Nephron progenitor cell (in vitro differentiated cells): ENCODE results near the gene FADS1.

Experiments
- DNase-seq: peaks from one replicate; pipeline ENCODE4 v3.0.0; 2021
- H3K27ac Mint-ChIP-seq: 2 replicates; pipeline ENCODE4 v1.8.0; 2021; ENCODE audit warnings: mild to moderate bottlenecking, moderate library complexity, mixed read lengths
- H3K27me3 Mint-ChIP-seq: 2 replicates; pipeline ENCODE4 v1.8.0; 2021; ENCODE audit warnings: mild to moderate bottlenecking, low read depth, mixed read lengths; ENCODE audit not compliant: poor library complexity
- H3K36me3 Mint-ChIP-seq: 2 replicates; pipeline ENCODE4 v1.8.0; 2021; ENCODE audit warnings: low read depth, mixed read lengths
- H3K4me1 Mint-ChIP-seq: 2 replicates; pipeline ENCODE4 v1.8.0; 2021; ENCODE audit warnings: mixed read lengths
- H3K4me3 Mint-ChIP-seq: 2 replicates; pipeline ENCODE4 v1.8.0; 2021; ENCODE audit warnings: mild to moderate bottlenecking, moderate library complexity, mixed read lengths
- H3K9me3 Mint-ChIP-seq: 2 replicates; pipeline ENCODE4 v1.8.0; 2021; ENCODE audit warnings: mild to moderate bottlenecking, moderate library complexity, mixed read lengths
- TF ChIP-seq, protein P1 (sequence below): fragments of 200-600 bp; sonication (generic); IDR thresholded peaks from 2 replicates; pipeline ENCODE4 v1.5.0; 2021; ENCODE audit warnings: antibody characterized with exemption

FADS1 gene

GRCh38 chr11:61840371-61840770, 23.6 kb upstream of the FADS1 start:
- peak overlapping the region; percentile 36 for H3K27ac Mint-ChIP-seq
- H3K4me3 Mint-ChIP-seq = no peak overlapping the region
- no peaks in the 10 kb centered on the region for H3K9me3 Mint-ChIP-seq
- peaks cover 80% of the 10 kb centered on the region for H3K36me3 Mint-ChIP-seq
- H3K4me1 Mint-ChIP-seq = peaks cover 15% of the 10 kb centered on the region
- no peak for DNase-seq
- no peaks in the 10 kb centered on the region for H3K27me3 Mint-ChIP-seq
- TF ChIP-seq, protein P1, sequence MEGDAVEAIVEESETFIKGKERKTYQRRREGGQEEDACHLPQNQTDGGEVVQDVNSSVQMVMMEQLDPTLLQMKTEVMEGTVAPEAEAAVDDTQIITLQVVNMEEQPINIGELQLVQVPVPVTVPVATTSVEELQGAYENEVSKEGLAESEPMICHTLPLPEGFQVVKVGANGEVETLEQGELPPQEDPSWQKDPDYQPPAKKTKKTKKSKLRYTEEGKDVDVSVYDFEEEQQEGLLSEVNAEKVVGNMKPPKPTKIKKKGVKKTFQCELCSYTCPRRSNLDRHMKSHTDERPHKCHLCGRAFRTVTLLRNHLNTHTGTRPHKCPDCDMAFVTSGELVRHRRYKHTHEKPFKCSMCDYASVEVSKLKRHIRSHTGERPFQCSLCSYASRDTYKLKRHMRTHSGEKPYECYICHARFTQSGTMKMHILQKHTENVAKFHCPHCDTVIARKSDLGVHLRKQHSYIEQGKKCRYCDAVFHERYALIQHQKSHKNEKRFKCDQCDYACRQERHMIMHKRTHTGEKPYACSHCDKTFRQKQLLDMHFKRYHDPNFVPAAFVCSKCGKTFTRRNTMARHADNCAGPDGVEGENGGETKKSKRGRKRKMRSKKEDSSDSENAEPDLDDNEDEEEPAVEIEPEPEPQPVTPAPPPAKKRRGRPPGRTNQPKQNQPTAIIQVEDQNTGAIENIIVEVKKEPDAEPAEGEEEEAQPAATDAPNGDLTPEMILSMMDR = no peak

DNA sequence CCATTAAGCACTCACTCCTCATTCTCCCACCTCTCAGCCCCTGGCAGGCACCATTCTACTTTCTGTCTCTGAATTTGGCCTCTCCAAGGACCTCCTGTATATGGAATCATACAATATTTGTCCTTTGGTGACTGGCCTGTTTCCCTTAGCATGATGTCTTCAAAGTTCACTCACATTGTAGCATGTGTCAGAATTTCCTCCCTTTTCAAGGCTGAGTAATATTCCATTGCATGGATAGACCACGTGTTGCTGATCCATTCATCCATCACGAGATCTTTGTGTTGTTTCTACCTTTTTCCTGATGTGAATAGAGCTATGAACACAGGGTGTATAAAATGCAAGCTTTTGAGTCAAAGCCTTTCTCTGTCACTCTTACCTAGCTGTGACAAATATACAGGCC, 22.9 kb upstream of the FADS1 start:
- H3K4me3 Mint-ChIP-seq = no peak overlapping the region
- peaks cover 17% of the 10 kb centered on the region for H3K4me1 Mint-ChIP-seq
- TF ChIP-seq, protein P1 = no peak
- peaks cover 79% of the 10 kb centered on the region for H3K36me3 Mint-ChIP-seq
- no peak overlapping the region for H3K27ac Mint-ChIP-seq
- H3K9me3 Mint-ChIP-seq = no peaks in the 10 kb centered on the region
- no peaks in the 10 kb centered on the region for H3K27me3 Mint-ChIP-seq
- no peak for DNase-seq

DNA sequence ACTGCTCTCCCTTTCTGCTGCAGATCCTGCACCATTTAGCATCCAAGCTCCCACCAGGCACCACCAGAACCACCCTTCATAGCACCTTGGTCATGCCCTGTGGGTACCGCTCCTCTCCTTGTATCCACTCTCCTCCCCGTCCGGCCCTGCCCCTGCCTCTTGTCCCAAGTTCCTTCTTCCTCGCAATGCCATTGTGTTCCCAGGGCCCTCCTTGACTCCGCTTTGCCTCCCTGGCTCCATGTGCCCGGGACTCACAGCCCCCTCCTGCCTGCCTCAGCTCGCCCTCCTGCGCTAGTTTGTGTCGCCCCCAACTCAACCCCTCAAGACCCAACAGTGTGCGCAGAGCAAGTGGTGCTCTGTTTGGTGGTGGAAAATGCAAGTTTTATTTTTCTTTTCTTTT, 22.1 kb upstream of the FADS1 start:
- peak overlapping the region; percentile 50 for H3K27ac Mint-ChIP-seq
- peaks cover 78% of the 10 kb centered on the region for H3K36me3 Mint-ChIP-seq
- no peaks in the 10 kb centered on the region for H3K9me3 Mint-ChIP-seq
- no peak overlapping the region for H3K4me3 Mint-ChIP-seq
- H3K4me1 Mint-ChIP-seq = peaks cover 25% of the 10 kb centered on the region
- DNase-seq = no peak
- TF ChIP-seq, protein P1 = no peak
- no peaks in the 10 kb centered on the region for H3K27me3 Mint-ChIP-seq

DNA sequence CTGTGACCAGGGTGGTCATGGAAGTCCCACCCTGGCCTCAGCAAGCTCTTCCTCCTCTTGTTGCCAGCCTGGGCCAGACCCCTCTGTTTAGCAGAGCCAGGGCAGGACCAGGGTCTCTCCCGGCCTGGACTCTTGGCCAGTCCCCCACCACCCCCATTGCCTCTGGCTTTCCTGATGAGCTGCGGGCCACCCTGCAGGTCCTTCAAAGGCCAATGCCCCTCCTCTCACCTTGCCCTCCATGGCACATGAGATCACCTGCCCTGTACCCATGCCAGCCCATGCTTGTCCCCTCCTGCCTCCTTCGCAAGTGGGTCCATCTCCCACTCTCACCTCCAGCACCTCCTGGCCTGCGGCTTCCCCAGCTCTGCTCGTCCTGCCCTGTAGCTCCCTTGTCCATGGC, 21.7 kb upstream of the FADS1 start:
- no peaks in the 10 kb centered on the region for H3K9me3 Mint-ChIP-seq

GRCh38 chr11:61837411-61838005, 20.7 kb upstream of the FADS1 start:
- TF ChIP-seq, protein P1 = no peak
- H3K27me3 Mint-ChIP-seq = no peaks in the 10 kb centered on the region
- no peak overlapping the region for H3K4me3 Mint-ChIP-seq
- H3K36me3 Mint-ChIP-seq = peaks cover 81% of the 10 kb centered on the region
- H3K4me1 Mint-ChIP-seq = peaks cover 39% of the 10 kb centered on the region
- H3K27ac Mint-ChIP-seq = no peak overlapping the region
- DNase-seq = no peak
- H3K9me3 Mint-ChIP-seq = no peaks in the 10 kb centered on the region

More for the DNA sequence above, 21.7 kb upstream of the FADS1 start:
- Mint-ChIP-seq H3K27ac (peak overlapping the region; percentile 50), H3K27me3 (no peaks in the 10 kb centered on the region), H3K36me3 (peaks cover 78% of the 10 kb centered on the region), H3K4me3 (no peak overlapping the region), H3K4me1 (peaks cover 29% of the 10 kb centered on the region)
- DNase-seq = no peak
- TF ChIP-seq, protein P1 = no peak

- H3K4me3 Mint-ChIP-seq = no peak overlapping the region
- TF ChIP-seq, protein P1 = no peak
- peaks cover 52% of the 10 kb centered on the region for H3K4me1 Mint-ChIP-seq
- no peak for DNase-seq
- H3K27me3 Mint-ChIP-seq = no peaks in the 10 kb centered on the region
- no peak overlapping the region for H3K27ac Mint-ChIP-seq
- H3K9me3 Mint-ChIP-seq = no peaks in the 10 kb centered on the region
- peaks cover 75% of the 10 kb centered on the region for H3K36me3 Mint-ChIP-seq
Observed at GRCh38 chr11:61836193-61836592, 19.4 kb upstream of the FADS1 start.
